HG03060 (cell line): Measurements from ENCODE around the gene SERPINB6.
A peak's percentile ranks its signal among the peaks of the same experiment; 100 is the strongest.
"Not testable (repeated sequence)": the region's sequence is repeated elsewhere in the genome, so short reads cannot be mapped to it uniquely, and the experiment has no call there.

Experiments
- ATAC-seq: cut with Tn5 transposase; IDR thresholded peaks from one replicate; pipeline ENCODE4 v1.9.1; 2021; ENCODE audit warnings: low read depth, moderate number of reproducible peaks; ENCODE audit not compliant: unreplicated experiment

Gene SERPINB6

DNA sequence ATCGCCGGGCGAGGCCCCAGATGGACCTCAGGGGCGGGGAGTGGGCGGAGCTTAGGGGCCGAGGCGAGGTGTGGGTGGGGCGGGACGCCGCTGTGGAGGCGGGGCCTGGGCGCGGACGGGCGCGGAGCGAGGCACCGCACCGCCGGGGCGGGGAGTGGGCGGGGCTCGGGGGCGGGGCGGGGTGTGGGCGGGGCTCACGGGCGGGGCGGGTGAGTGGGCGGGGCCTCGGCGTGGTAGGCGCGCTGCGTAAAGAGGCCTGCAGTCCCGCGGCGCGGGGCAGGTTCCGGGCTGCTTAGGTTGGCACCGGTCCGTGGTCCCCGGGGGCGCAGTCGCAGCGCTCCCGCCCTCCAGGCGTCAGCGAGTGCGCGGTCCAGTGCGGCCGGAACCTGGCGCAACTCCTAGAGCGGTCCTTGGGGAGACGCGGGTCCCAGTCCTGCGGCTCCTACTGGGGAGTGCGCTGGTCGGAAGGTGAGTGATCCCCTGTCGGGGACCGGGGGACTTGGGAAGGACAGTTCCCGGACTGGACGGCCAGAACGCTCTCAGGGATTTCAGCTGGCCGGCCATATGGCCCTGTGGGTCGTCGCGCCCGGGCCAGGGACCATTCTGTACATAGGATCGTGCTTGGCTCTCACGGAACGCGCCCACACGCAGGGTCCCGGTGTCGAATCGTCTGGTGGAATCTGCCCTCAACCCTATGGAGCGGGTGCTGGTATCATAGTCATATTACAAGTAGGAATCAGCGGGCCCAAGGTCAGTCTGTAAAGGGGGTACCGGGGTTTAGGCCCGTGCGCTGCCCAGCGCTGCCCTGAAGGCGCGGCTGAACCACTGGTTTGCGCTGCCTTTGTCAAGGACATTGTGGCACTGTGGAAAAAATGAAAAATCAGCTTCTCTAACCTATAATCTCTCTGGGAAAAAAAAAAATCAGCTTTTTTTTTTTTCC, 28.5 kb upstream of the SERPINB6 start, which contains the start of gene NQO2:
Gene NQO2, plus strand, starts transcription at position 277 of the 940 bp plus-strand sequence. CDS start 6,659 bp downstream, outside the sequence.
- ATAC-seq, result no peak

DNA sequence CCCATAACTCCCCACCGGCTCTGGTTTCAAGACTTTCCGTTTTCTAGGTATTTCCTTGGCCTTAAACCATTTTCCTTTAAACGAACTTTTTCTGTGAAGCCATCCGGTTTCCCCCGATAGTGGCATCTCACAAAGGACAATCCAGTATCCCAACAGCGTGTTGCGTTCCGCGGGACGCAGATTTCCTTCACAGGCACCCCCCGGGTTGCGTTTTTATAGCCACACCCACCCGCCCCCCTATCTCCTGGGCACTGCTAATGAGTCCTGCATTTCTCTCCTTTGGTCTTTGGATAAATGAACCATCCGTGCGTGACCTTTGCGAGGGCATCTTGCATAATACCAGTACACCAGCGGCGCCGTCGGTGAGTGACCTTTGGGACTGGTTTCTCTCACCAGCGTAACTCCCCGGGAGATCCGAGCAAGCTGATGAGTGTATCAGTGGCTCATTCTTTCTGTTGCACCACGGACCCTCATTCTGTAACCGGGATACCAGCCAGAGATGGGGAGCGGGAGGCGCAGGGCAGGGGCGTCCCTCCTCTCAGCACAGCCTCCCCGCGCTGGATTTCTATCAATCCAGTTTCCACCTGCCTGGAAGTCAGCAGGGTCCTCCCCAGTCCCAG, 27.7 kb upstream of the SERPINB6 start:
- ATAC-seq, result no peak

DNA sequence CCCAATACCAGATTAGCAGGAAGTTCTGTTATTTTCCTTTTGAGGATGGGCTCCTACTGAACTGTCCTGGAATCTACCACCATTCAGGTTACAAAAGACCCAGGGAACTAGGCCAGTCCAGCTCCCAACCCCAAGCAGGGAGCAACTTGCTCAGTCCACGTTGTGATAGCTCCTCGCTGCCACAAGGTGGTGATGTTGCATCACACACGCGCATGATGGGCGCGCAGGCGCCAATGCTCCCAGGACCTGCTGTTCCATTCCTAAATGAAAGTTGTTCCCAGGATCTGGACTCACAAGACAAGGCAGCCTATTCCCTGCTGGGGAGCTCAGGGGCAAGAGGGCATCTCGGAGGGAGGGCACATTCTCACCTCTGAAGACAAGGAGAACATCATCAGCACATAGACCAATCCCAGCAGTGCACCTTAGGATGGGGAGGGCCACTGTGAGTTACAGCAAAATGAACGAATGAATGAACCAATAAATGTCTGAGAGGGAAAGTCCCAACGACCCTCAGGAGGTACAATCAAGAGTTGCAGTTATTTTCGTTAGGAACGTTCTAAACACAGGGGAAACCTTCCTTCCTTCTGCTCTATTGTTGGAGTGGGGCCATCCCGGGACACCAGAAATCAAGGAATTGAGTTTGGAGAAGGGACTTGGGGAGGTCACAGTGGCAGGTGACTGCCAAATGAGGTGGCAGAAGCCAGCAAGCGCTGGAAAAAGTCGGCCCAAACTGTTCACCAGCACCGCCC, 27.1 kb upstream of the SERPINB6 start:
- not testable (repeated sequence) for ATAC-seq

DNA sequence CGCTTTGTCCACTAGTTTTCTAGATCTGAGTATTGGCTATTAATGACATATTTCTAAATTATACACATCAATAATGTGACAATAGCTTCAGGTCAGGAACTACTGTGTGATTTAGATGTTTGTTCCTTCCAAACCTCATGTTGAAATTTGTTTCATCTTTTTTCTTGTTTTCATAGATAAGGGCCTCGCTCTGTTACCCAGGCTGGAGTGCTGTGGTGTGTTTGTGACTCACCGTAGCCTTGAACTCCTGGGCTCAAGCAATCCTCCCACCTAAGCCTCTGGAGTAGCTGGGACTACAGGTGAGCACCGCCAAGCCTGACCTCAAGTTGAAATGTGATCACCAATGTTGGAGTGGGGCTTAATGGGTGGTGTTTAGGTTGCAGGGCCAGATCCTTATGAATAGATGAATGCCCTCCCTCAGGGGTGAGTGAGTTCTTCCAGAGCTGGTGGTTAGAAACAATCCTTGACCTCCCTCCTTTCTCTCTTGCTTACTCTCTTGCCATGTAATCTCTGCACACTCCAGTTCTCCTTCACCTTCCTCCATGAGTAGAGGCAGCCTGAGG, 22.5 kb upstream of the SERPINB6 start:
- no peak for ATAC-seq

DNA sequence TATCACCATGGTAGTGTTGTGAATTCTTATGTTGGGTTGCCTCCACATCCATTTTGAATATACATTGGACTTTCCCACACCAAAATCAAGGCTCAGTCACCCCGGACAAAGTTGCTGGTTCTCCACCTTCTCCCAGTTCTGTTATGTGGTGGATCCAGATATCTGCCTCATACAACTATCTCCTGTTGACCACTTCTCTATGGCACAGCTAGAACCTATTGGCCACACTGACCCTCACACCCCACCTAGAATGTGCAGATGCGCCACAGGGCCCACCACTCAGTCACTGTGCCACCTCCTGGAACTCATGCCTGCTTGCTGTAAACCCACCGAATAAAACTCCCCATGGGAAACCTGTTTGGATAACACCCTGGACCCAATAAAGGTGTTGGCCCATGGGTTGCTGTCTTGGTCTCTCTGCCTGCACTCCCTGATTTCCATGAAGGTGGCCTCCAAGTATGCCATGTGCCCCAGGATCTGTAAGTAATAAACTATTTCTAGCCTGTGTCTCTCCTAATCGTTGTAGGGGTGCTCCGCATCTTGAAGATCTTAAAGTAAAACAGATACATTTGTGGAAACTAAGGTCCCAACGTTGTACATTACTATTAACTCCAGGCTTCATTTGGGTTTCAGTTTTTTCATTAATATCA, 21.1 kb upstream of the SERPINB6 start:
- no peak for ATAC-seq

DNA sequence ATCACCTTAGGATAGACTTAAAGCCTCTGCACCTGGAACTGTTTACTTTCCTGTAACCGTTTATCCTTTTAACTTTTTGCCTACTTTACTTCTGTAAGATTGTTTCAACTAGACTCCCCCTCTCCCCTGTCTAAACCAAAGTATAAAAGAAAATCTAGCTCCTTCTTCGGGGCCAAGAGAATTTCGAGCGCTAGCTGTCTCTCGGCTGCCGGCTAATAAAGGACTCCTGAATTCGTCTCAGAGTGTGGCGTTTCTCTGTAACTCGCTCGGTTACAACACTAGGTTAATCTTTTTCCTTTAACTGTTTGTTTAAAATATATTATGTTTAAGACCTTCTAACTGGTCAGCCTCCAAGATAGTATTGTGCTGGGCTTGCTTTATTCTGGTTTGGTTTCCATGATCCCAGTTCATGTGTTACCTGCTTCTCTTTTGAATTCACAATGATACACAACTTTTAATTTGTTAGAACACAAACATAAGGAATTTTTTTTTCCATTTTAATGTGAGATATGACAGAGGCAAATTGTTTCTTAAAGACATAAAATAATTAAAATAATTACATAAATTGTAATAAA, 19.7 kb upstream of the SERPINB6 start:
- ATAC-seq, result no peak

DNA sequence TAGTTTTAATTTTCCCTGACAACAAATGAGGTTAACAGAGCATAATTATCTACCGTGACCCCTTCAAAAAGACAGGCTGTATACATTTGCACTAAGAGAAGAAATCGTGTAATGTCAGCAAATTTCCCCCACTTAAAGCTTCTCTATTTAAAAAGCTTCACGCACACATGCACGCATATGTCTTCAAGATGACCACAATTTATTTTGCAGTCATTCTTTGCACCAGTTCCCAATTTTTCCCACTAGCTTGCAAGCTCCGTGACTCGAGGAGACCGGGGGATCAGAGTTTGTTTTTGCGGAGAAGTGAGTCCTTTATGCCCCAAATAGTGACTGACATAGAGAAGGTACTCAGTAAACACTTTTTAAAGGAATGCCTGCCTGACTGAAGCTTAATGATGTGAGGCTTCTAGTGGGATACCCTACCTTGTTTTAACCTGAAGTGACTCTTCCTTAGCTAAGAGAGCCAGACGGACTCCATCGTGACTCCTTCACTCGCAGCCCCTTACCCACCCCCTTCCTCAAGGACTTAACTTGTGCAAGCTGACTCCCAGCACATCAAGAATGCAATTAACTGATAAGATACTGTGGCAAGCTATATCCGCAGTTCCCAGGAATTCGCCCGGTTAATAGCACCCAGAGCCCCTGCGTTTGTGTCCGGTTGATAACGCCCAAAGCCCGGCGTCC, 19.0 kb upstream of the SERPINB6 start:
- ATAC-seq, result no peak

DNA sequence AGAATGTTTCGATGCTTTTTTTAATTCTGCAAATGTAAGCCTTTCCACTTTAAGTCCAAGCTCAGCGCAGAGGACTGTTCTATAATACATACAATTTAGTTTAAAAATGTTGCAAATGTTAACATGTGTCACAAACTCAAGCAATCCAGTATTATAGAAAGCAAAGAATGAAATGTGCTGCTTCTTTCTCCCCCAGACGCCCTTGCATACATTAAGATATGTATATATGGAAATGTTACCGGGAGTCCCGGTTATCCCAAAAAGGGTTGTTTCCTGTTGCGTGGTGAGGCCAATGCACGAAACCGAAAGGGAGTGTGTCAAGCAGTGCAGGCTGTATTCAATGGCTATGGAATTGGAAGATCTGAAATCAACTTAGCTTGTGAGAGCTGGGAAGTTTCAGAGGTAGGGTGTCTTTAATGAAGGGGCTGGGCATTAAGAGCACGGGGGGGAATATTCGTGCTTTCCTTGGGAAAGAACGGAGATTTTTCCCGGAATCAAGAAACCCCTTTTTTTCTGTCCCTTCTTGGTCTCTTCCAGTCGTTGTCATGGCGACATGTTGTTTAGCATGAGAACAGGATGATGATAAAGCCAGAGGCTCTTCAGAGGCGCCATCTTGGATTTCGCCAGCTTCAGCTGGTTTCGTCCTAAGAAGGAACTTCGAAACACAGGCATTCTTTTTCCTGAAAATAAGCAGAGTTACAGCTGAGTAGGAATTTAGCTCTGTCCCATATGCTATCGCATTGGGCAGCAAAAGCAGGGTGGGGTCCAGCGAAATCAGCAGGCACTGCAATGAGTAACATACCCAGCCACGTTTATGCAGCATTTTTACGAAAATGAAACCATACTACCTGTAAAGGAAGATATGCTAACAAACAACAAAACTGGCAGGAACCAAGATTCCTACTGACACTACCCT, 18.2 kb upstream of the SERPINB6 start:
- ATAC-seq, result peak; percentile 71

DNA sequence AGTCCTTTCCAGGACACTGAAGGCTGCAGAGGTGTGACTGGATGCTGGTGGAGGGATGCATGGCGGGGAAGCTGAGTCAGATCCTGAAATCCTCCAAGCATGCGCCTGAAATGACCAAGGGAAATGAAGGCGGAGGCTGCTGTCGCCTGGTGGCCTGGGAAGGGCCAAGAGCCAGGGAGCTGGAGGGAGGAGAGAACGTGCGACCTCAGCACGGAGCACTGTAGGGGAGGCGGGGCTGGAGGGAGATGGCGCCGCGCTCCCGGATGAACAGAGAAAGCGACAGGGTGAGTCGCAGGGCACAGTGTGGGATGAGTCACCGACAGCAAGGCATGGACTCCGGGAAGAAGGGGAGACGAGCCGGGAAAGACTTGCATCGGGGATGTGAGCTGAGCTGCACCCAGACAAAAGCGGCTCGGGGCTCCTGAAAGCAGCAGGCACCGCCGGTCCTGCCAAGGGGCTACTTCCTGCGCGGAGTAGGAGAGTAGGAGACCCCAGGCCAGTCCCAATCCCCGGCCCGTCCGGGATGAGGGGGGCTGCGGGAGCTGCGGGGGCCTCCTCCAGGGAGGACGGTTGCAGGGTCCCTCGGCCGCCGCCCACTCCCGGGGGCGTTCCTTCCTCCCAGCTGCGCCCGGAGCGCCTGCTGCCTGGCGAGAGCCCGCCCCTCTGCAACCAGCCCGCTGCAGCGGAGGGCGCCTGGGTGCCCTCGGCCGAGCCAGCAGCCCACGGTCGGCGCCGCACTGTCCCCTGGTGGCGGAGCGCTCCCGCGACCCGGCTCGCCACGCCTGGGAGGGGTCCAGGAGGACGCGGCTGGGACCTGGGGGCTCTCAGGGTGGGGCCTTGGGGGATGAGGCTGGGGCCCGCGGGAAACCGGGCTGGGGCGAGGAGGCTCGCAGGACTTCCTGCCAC, 17.3 kb upstream of the SERPINB6 start:
- ATAC-seq, result peak; percentile 24

DNA sequence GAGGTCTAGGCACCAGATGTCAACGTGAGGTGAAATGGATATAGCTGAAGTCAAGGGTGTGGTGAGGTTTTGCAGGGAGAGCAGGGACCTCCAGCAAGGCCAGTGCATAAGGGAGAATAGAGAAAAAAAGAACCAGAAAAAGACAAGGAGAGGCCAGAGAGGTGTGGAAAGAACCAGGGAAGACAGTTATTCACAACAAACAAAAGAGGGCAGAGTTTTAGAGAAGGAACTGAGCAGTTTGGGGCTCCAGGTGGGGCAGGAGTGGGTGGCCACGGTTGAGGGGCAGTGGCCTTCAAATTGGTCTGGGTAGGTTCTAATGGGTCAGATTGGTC, 16.7 kb upstream of the SERPINB6 start:
- no peak for ATAC-seq

DNA sequence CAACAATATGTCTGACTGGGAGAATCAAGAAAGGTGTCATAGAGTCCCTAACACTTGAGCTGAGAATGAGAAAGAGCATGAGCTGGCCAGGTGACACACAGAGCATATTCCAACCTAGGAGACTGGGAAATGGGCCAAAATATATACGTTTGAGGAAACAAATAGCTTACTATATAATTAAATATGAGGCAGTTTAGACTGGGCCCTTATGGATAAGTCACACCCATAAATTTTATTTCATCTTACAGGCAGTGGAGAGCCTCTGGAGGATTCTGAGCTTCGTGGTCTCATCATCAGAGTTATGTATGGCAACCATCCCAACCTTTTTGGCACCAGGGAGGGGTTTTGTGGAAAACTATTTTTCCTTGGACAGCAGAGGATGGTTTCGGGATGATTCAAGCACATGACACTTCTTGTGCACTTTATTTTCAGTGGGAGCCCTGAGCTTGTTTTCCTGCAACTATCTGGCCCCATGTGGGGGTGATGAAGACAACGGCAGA, 15.4 kb upstream of the SERPINB6 start:
- no peak for ATAC-seq

DNA sequence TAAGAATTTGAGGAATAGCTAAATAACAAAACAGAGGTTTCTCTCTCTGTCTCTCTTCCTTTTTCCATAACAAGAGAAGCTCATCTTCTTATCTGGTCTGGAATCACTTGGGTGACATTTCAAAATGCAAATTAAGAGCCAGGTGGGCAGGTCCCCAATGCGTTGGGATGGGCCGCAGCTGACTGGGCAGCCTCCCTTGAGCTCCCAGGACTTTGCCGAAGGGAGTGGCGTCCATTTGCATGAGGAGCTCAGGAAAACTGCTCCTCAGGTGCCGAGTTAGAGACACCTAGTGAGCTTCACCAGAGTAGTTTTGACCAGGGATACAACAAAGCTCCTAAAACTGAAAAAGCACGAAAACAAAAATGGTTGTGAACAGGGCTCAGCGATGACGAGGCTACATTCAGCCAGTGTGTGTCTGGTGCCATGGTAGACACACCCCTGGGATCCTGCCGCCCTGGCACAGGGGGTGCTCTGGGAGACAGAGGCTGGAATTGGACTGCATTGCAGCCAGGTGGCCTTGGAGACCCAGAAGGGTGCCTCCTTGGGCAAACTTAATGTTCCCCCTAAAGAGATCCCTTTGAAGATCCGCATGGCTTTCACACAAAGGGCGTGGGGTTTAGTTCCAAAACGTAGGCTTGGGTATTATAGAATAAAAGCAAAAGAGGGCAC, 13.5 kb upstream of the SERPINB6 start:
- no peak for ATAC-seq

DNA sequence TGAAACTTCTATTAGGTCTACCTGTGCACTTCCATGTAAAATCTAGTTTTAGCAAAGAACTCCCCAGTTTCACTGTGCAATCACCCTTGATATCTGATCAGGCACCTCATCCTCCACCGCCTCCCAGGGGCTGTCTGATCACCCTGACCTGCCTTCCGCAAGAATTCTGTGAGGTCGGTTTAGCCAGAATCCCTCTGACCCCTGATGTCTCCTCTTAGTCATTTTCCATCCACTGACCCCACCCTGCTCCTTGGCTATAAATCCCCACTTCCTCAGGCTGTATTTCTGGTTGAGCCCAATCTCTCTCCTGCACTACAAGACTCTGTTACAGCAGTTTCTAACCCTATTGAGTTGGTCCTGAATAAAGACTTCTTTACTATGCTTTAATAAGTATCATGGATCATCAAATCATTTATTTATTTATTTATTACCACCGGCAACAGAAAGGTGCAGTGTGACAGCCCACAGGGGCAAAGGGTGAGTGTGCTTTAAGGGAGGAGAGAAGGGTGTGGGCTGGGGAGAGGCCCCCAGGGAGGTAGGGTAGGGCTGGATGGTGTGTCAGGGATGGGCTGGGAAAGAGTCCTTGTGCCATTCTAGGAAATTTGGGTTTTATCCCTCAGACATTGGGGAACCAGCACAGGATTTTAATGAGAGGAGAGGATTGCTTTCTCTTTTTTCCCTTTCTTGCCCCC, 11.2 kb upstream of the SERPINB6 start:
- ATAC-seq, result no peak

DNA sequence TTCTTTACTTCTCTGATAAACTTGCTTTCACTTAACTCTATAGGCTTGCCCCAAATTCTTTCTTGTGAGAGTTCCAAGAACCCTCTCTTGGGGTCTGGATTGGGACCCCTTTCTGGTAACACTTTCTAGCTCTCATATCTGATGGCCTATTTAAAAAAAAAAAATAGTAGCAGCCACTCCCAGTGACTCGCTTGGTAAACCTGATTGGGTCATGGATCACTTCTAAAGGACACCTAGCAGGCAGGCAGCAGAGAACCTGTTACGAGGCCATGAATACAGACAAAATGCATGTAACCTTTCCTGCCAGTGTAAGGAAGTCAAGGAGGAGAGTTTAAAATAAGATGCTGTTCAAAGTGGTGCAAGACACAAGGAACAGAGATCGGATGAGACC, 9.1 kb upstream of the SERPINB6 start:
- ATAC-seq, result no peak

DNA sequence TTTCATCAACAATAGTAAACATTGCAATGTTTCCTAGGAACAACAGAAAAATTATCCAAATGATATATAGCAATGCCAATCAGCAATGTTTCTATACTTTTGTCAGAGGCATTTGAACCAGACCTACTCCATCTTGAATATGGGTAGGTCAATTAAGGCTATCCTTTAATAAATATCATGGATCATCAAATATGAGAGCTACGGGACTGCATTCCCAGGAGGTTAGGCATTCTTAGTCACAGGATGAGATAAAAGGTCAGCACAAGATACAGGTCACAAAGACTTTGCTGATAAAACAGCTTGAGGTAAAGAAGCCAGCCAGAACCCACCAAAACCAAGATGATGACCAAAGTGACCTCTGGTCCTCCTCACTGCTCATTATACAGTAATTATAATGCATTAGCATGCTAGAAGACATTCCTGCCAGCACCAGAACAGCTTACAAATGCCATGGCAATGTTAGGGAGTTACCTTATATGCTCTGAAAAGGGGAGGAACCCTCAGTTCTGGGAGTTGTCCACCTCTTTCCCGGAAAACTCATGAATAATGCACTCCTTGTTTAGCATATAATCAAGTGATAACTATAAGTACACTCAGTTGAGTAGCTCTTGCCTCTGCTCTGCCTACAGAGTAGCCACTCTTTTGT, 8.6 kb upstream of the SERPINB6 start:
- ATAC-seq, result no peak

DNA sequence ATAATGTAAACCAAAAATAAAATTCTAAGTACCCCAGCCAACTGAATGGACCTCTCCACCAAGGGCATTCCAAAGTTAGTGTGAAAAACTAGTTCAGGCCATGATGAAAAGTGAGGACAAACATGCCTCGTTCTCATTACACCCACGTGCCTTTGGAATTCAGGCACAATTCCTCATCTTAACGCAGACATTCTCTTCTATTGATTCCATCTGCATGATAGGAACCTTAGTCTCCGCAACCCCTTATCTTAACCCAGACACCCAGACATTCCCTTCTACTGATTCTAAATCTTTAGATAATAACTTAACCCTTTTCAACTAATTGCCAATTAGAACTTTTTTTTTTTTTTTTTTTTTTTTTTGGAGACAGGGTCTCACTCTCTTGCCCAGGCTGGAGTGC, 7.6 kb upstream of the SERPINB6 start:
- no peak for ATAC-seq
